ENCODE measurements around the gene ATF7IP2. TPM values are rescaled to one million over a fixed set of nuclear protein-coding genes. Genes with fewer than 3 reads are reported as not detected.

ATF7IP2 gene
- polyA plus RNA-seq, 1 donor (not counting 4 experiments of a cell fraction or from before 2014, with no cell fraction given): 9.8 TPM

GRCh38 chr16:10485698-10486382, 100.0 kb downstream of the ATF7IP2 start:
- Histone ChIP-seq H3K9me1 (ENCODE audit: control insufficient read depth, extremely low read depth, insufficient read depth, low read length) (no peaks in the 10 kb centered on the region), H3K4me1 (ENCODE audit: control insufficient read depth, extremely low read depth, insufficient read depth, low read length) (no peaks in the 10 kb centered on the region), H3K9me3 (ENCODE audit: control insufficient read depth, low read depth, low read length) (peaks cover 7% of the 10 kb centered on the region), H3K79me2 (ENCODE audit: control insufficient read depth, insufficient read depth, low read length) (no peaks in the 10 kb centered on the region), H4K20me1 (ENCODE audit: control insufficient read depth, extremely low read depth, insufficient read depth, low read length) (no peaks in the 10 kb centered on the region), H3K4me2 (ENCODE audit: control insufficient read depth, extremely low read depth, insufficient read depth, low read depth, low read length) (no peak overlapping the region), H3K27ac (ENCODE audit: control insufficient read depth, insufficient read depth, low read length) (no peak overlapping the region), H2AFZ (ENCODE audit: control insufficient read depth, low read length) (no peak overlapping the region), H3K9ac (ENCODE audit: control insufficient read depth, extremely low read depth, insufficient read depth, low read length) (no peak overlapping the region), H3K4me3 (ENCODE audit: control insufficient read depth in 2 of 3, extremely low read depth in 1 of 3, insufficient read depth in 2 of 3, low read depth in 1 of 3, low read length in 3 of 3) (no peak overlapping the region), H3K36me3 (ENCODE audit: control insufficient read depth in 2 of 2, extremely low read depth in 1 of 2, insufficient read depth in 2 of 2, low read length in 2 of 2) (no peaks in the 10 kb centered on the region), H3K27me3 (ENCODE audit: control insufficient read depth, extremely low read depth, insufficient read depth, low read length) (no peaks in the 10 kb centered on the region)
- TF ChIP-seq EZH2 (IDR thresholded peaks at IDR 0.05; ENCODE audit: low read length) (no peak), CTCF (optimal IDR thresholded peaks at IDR 0.05 in 1 of 3, IDR thresholded peaks at IDR 0.05 in 1 of 3, conservative IDR thresholded peaks at IDR 0.05 in 1 of 3; ENCODE audit: extremely low read depth in 1 of 3, insufficient read depth in 2 of 3, low read length in 3 of 3) (no peak)
- dilution Hi-C loops (cut with MboI; ENCODE audit: extremely low pct_ligation_motif_present, low sequenced_read_pairs): no loop called here
- FAIRE-seq (no peak), DNase-seq (ENCODE audit: low read depth, low spot score) (no peak)

GRCh38 chr16:10490141-10490540, 104.3 kb downstream of the ATF7IP2 start:
- no peak for DNase-seq (ENCODE audit: low read depth, low spot score)
- Histone ChIP-seq H3K36me3 (ENCODE audit: control insufficient read depth in 2 of 2, extremely low read depth in 1 of 2, insufficient read depth in 2 of 2, low read length in 2 of 2) (no peaks in the 10 kb centered on the region), H3K9me1 (ENCODE audit: control insufficient read depth, extremely low read depth, insufficient read depth, low read length) (no peaks in the 10 kb centered on the region), H3K4me3 (ENCODE audit: control insufficient read depth in 2 of 3, extremely low read depth in 1 of 3, insufficient read depth in 2 of 3, low read depth in 1 of 3, low read length in 3 of 3) (no peak overlapping the region), H3K9me3 (ENCODE audit: control insufficient read depth, low read depth, low read length) (peaks cover 7% of the 10 kb centered on the region), H3K27me3 (ENCODE audit: control insufficient read depth, extremely low read depth, insufficient read depth, low read length) (no peaks in the 10 kb centered on the region), H3K4me2 (ENCODE audit: control insufficient read depth, extremely low read depth, insufficient read depth, low read depth, low read length) (no peak overlapping the region), H3K9ac (ENCODE audit: control insufficient read depth, extremely low read depth, insufficient read depth, low read length) (no peak overlapping the region), H2AFZ (ENCODE audit: control insufficient read depth, low read length) (no peak overlapping the region), H4K20me1 (ENCODE audit: control insufficient read depth, extremely low read depth, insufficient read depth, low read length) (no peaks in the 10 kb centered on the region), H3K4me1 (ENCODE audit: control insufficient read depth, extremely low read depth, insufficient read depth, low read length) (no peaks in the 10 kb centered on the region), H3K79me2 (ENCODE audit: control insufficient read depth, insufficient read depth, low read length) (no peaks in the 10 kb centered on the region), H3K27ac (ENCODE audit: control insufficient read depth, insufficient read depth, low read length) (no peak overlapping the region)
- no peak for TF ChIP-seq EZH2 (IDR thresholded peaks at IDR 0.05; ENCODE audit: low read length)
- TF ChIP-seq CTCF (optimal IDR thresholded peaks at IDR 0.05 in 1 of 3, IDR thresholded peaks at IDR 0.05 in 1 of 3, conservative IDR thresholded peaks at IDR 0.05 in 1 of 3; ENCODE audit: extremely low read depth in 1 of 3, insufficient read depth in 2 of 3, low read length in 3 of 3): no peak
- dilution Hi-C loops (cut with MboI; ENCODE audit: extremely low pct_ligation_motif_present, low sequenced_read_pairs): no loop called here
- no peak for FAIRE-seq

All from keratinocyte (primary cell).